Suprapubic skin (tissue), 4 donors: ENCODE data around the gene ZNF597. TPM values are rescaled to one million over a fixed set of nuclear protein-coding genes. Genes with fewer than 3 reads are reported as not detected.
A peak's percentile ranks its signal among the peaks of the same experiment; 100 is the strongest.

Experiments
- DNase-seq, 2 donors: peaks; one replicate each; pipeline ENCODE4 v3.0.0-alpha.2; 2019; ENCODE audit warnings: low spot score in 2 of 2
- H3K27ac ChIP-seq: fragments of 200-600 bp; sonication (generic); one replicate; pipeline ENCODE4 v1.5.1; 2019
- H3K27me3 ChIP-seq: fragments of 200-600 bp; sonication (generic); one replicate; pipeline ENCODE4 v1.5.1; 2019
- H3K36me3 ChIP-seq: fragments of 200-600 bp; sonication (generic); one replicate; pipeline ENCODE4 v1.5.1; 2019
- H3K4me1 ChIP-seq: fragments of 200-600 bp; sonication (generic); one replicate; pipeline ENCODE4 v1.5.1; 2019
- H3K4me3 ChIP-seq: fragments of 200-600 bp; sonication (generic); one replicate; pipeline ENCODE4 v1.5.1; 2019; ENCODE audit warnings: mild to moderate bottlenecking
- H3K9me3 ChIP-seq: fragments of 200-600 bp; sonication (generic); one replicate; pipeline ENCODE4 v1.5.1; 2019
- EP300 ChIP-seq: sonication (generic); formaldehyde crosslinking; IDR thresholded peaks from one replicate; pipeline ENCODE4 v1.6.1; 2017; ENCODE audit warnings: antibody characterized with exemption
- POLR2A ChIP-seq, 2 donors: fragments of 450-650 bp; IDR thresholded peaks; one replicate each; pipeline ENCODE4 v1.6.1; 2017; ENCODE audit warnings: antibody characterized with exemption in 2 of 2, mild to moderate bottlenecking in 2 of 2, moderate library complexity in 2 of 2
- POLR2AphosphoS5 ChIP-seq, 3 donors: sonication (generic); formaldehyde crosslinking; IDR thresholded peaks; one replicate each; pipeline ENCODE4 v1.6.1; 2017; ENCODE audit warnings: antibody characterized with exemption in 3 of 3
- WGBS: methylation state at CpG from one replicate; pipeline ENCODE4 v1.1.5; 2018; 5-methylcytosine and 5-hydroxymethylcytosine counted together
- total RNA-seq, 4 donors: library from RNA; depleted of rRNA; stranded (reverse); fragments of >200 nt; gene quantifications; one replicate each; pipeline ENCODE4 v1.1.0, GENCODE V29; 2016
- TF ChIP-seq, protein P1 (sequence below), 2 donors: fragments of 200-600 bp in 1 of 2; fragments of 450-650 bp in 1 of 2; sonication (generic) in 1 of 2; IDR thresholded peaks; one replicate each; pipeline ENCODE4 v1.5.1; 2016 to 2019; ENCODE audit warnings: antibody characterized with exemption in 2 of 2, mild to moderate bottlenecking in 1 of 2, moderate library complexity in 1 of 2

ZNF597 gene
- total RNA-seq, 4 donors from 2014 or later = 1.5 to 4.3 (median 2.4) TPM

DNA sequence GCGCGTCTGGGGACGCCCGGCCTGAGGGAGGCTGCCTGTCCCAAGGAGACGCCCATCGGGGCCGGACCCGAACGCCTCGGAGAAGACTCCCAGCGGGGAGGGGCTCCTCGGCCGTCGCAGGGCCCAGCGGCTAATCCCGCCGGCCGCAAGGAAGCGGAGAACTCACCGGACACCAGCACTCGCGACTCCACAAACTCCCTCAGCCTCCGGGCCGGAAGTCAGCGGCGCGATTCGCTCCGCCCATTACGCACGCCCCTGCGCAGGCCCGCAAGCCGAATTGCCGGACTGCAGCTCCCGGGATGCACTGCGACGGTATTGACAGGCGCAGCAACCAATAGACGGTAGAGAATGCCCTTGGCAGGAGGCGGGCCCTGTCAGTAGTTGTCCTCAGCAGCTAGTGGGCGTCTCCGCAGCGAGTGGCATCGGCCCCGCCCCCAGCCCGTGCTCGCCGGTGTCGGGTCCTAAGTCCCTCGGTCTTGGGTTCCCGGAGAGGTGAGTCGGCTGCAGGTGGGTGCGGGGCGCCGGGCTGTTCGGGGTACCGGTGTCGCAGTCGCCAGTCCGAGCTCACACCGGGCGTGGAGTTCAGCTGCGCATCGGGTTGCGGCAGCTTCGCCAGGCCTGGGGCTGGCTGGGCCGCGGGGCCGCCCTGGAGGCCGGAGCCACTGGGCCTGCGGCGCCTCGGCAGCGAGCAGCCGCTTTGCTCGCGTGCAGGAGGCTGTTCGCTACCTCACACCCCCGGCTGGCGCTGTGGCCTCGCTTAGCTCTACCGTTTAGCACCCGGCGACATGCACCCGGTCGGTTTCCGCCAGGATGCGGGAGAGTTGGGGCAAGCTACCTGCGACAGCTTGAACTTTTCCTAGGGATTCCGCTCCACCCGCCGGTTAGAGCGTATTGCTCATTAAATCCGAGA, 42.3 kb downstream of the ZNF597 start, which contains the start of the genes ZNF174 and ZSCAN32:
Gene ZNF174 (plus strand): TSS at position 437 of the 910 bp plus-strand sequence. CDS start 790 bp downstream, outside the sequence.
Gene ZSCAN32 (minus strand): TSS at position 226 of the 910 bp plus-strand sequence. CDS start 3,447 bp downstream, outside the sequence.
- Histone ChIP-seq H3K36me3 (peaks cover 45% of the 10 kb centered on the region), H3K4me1 (peaks cover 16% of the 10 kb centered on the region), H3K9me3 (peaks cover 24% of the 10 kb centered on the region), H3K27me3 (no peaks in the 10 kb centered on the region), H3K4me3 (peak within 1 kb of the TSS; percentile 95), H3K27ac (peak within 1 kb of the TSS; percentile 87)
- peak; percentile 98 to 99 for DNase-seq
- TF ChIP-seq, protein P1, sequence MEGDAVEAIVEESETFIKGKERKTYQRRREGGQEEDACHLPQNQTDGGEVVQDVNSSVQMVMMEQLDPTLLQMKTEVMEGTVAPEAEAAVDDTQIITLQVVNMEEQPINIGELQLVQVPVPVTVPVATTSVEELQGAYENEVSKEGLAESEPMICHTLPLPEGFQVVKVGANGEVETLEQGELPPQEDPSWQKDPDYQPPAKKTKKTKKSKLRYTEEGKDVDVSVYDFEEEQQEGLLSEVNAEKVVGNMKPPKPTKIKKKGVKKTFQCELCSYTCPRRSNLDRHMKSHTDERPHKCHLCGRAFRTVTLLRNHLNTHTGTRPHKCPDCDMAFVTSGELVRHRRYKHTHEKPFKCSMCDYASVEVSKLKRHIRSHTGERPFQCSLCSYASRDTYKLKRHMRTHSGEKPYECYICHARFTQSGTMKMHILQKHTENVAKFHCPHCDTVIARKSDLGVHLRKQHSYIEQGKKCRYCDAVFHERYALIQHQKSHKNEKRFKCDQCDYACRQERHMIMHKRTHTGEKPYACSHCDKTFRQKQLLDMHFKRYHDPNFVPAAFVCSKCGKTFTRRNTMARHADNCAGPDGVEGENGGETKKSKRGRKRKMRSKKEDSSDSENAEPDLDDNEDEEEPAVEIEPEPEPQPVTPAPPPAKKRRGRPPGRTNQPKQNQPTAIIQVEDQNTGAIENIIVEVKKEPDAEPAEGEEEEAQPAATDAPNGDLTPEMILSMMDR (IDR thresholded peaks at IDR 0.05) = no peak
- TF ChIP-seq POLR2AphosphoS5 (IDR thresholded peaks at IDR 0.05) (peak in 1 of 3 donors; percentile 78), POLR2A (IDR thresholded peaks at IDR 0.05) (peak in 1 of 2 donors; percentile 25), EP300 (no peak)
- WGBS = 0% methylated on average over 26 of the region's 95 CpGs

DNA sequence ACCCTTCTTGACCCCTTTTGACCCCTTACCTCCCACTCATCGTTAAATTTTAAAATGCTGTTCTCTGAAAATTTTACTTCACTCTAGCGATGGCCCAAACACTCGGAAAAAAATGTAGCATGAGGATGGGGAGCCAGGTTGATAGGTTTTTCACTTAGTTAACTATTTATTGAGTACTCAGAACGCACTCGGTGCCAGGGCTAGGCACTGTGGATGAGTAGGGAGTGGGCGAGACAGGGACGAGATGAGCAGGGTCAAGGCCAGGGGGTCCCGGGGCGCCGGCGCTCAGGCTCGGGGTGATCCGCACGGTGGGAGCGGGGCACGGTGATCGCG, 42.9 kb downstream of the ZNF597 start:
- Histone ChIP-seq H3K4me1 (peaks cover 16% of the 10 kb centered on the region), H3K36me3 (peaks cover 45% of the 10 kb centered on the region), H3K27me3 (no peaks in the 10 kb centered on the region), H3K27ac (peak overlapping the region; percentile 87), H3K9me3 (peaks cover 23% of the 10 kb centered on the region), H3K4me3 (peak overlapping the region; percentile 95)
- TF ChIP-seq POLR2AphosphoS5 (IDR thresholded peaks at IDR 0.05) (no peak), POLR2A (IDR thresholded peaks at IDR 0.05) (no peak), EP300 (no peak)
- TF ChIP-seq, protein P1 (IDR thresholded peaks at IDR 0.05) = no peak
- 1% methylated on average over 12 of the region's 18 CpGs for WGBS
- DNase-seq = no peak

DNA sequence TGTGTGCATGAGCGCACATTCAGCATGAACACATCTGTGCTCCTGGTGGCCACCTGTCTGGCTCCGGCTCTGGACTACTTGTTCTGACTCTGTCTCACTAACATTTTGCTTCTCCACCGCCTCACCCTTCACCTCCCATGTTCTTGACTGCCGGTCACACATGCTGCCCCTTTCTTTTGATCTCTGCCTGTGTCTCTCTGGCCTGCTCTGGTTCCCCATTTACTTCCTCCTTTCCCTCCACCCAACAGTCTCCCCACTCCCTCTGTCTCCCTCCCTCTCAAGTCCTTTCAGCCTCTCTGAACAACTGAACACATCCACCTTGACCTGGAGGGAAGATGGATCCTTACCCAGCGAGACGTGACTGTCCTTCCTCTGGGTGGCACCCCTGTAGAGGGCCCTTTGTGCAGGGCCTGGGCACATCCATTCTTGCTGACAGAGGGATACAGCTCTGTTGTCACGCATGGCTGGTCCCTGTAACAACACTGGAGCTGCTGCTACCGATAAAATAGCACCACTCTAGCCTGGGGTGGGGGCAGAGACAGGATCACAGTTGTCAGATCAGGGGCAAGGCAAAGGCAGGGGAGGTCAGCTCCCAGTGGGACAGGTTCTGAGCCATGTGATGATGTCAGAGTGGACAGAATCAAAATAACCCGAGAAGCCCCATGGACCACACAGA, 53.5 kb downstream of the ZNF597 start:
- Histone ChIP-seq H3K4me1 (no peaks in the 10 kb centered on the region), H3K9me3 (peaks cover 40% of the 10 kb centered on the region), H3K27me3 (no peaks in the 10 kb centered on the region), H3K4me3 (no peak overlapping the region), H3K36me3 (peaks cover 79% of the 10 kb centered on the region), H3K27ac (no peak overlapping the region)
- DNase-seq = no peak
- WGBS = 82% methylated on average over 9 of the region's 9 CpGs
- TF ChIP-seq POLR2AphosphoS5 (IDR thresholded peaks at IDR 0.05) (no peak), POLR2A (IDR thresholded peaks at IDR 0.05) (no peak), EP300 (no peak)
- TF ChIP-seq, protein P1 (IDR thresholded peaks at IDR 0.05) = no peak

DNA sequence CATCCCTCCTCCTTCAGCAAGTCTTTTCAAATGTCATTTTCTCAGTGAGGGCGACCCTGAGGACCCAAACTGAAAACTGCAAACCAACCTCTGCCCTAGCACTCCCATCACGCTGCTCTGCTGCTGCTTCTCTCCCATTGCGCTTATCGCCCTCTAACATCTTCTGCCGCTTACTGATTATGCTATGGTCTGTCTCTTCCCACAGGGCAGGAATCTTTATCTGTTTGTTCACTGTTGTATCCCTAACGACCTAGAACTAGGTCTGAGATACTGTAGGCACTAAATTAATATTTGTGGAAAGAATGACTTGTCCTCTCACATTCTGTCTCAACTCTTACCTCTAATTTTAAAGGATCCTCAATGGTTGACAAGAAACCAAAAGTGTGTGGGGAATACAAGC, 55.0 kb downstream of the ZNF597 start:
- Histone ChIP-seq H3K4me1 (no peaks in the 10 kb centered on the region), H3K36me3 (peaks cover 79% of the 10 kb centered on the region), H3K9me3 (peaks cover 50% of the 10 kb centered on the region), H3K27me3 (no peaks in the 10 kb centered on the region), H3K27ac (no peak overlapping the region), H3K4me3 (no peak overlapping the region)
- TF ChIP-seq POLR2A (IDR thresholded peaks at IDR 0.05) (no peak), POLR2AphosphoS5 (IDR thresholded peaks at IDR 0.05) (no peak), EP300 (no peak)
- TF ChIP-seq, protein P1 (IDR thresholded peaks at IDR 0.05) = no peak
- WGBS = 95% methylated on average over 6 of the region's 6 CpGs
- DNase-seq = no peak

DNA sequence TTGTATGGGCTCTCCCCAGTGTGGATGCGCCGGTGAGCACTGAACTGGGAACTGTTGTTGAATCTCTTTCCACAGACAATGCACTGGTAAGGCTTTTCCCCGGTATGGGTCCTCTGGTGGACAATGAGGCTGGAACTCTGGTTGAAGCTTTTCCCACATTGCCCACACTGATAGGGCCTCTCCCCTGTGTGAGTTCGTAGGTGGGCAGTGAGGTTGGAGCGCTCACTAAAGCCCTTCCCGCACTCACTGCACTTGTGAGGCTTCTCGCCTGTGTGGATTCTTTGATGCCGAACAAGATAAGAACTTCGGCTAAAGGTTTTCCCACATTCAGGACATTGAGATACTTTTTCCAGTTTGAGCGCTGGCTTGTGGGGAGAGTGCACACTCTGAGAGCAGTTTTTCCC, 60.3 kb downstream of the ZNF597 start:
- no peaks in the 10 kb centered on the region for H3K4me1 ChIP-seq
- H3K9me3 ChIP-seq = peaks cover 75% of the 10 kb centered on the region
- DNase-seq = no peak
- WGBS = 95% methylated on average over 8 of the region's 10 CpGs
- no peak for TF ChIP-seq EP300
- TF ChIP-seq, protein P1 (IDR thresholded peaks at IDR 0.05) = no peak
- TF ChIP-seq POLR2AphosphoS5 (IDR thresholded peaks at IDR 0.05) = no peak
- no peak for TF ChIP-seq POLR2A (IDR thresholded peaks at IDR 0.05)
- H3K4me3 ChIP-seq = no peak overlapping the region
- no peak overlapping the region for H3K27ac ChIP-seq
- H3K27me3 ChIP-seq = no peaks in the 10 kb centered on the region
- peaks cover 49% of the 10 kb centered on the region for H3K36me3 ChIP-seq
